ENCODE data around the gene HSPA14. TPM values are rescaled to one million over a fixed set of nuclear protein-coding genes. Genes with fewer than 3 reads are reported as not detected.

The HSPA14 gene
- total and polyA plus RNA-seq, 2 of the 4 experiments (the other 2 are of a cell fraction), result 10.3 to 11.8 TPM

DNA sequence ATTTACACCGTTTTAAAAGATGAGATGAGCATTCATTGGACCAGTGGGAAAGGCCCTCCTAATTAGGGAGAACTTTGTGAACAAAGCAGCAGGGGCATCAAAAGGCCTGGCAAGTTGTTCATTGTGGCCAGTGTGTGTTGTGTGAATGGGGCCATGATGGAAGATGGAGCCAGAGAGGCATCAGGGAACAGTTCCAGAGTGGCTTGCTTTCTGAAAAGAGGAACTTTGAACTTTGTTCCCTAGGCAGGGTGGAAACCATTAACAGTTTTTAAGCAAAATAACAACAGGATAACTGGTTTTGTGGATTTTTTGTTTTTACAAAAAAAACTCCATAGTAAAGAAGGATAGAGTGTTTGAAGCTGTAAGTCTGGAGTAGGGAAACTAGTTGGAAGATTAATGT is 53.0 kb downstream of the HSPA14 start:
- Histone ChIP-seq H3K9me1 (ENCODE audit: insufficient read depth, low read length) (no peaks in the 10 kb centered on the region; the same call in none of the 2 replicates), H2BK20ac (ENCODE audit: low read depth, low read length) (no peak overlapping the region), H3K4me1 (ENCODE audit: control insufficient read depth, insufficient read depth, low read length) (no peaks in the 10 kb centered on the region), H3K18ac (ENCODE audit: low read depth, low read length) (no peak overlapping the region), H2BK120ac (ENCODE audit: low read depth, low read length) (no peak overlapping the region), H2AFZ (replicated peaks; ENCODE audit: low read length, poor library complexity) (no peak overlapping the region), H3K79me1 (ENCODE audit: low read depth in 1 of 2, low read length in 2 of 2) (peaks cover 50 to 53% of the 10 kb centered on the region in 2 experiments), H2BK15ac (ENCODE audit: low read depth, low read length) (no peak overlapping the region), H2AK5ac (ENCODE audit: low read depth, low read length) (no peak overlapping the region), H3K4ac (ENCODE audit: low read depth, low read length) (no peak overlapping the region), H4K20me1 (ENCODE audit: insufficient read depth, low read length) (no peaks in the 10 kb centered on the region), H4K91ac (ENCODE audit: insufficient read depth, low read depth, low read length) (no peak overlapping the region), H3K23ac (ENCODE audit: low read depth, low read length) (no peak overlapping the region), H3K56ac (ENCODE audit: extremely low read depth, insufficient read depth, low read length) (no peak overlapping the region), H3K4me3 (ENCODE audit: insufficient read depth, low read depth, low read length) (no peak overlapping the region), H4K5ac (ENCODE audit: low read depth, low read length) (no peak overlapping the region), H2AK9ac (replicated peaks; ENCODE audit: low read depth, low read length, poor library complexity) (no peak overlapping the region), H3K9me3 (ENCODE audit: control insufficient read depth, insufficient read depth, low read length) (no peaks in the 10 kb centered on the region), H3K9ac (ENCODE audit: low read depth, low read length) (no peak overlapping the region), H3K4me2 (ENCODE audit: low read depth, low read length) (no peak overlapping the region), H3K14ac (replicated peaks; ENCODE audit: low read depth, low read length) (no peak overlapping the region), H3K27me3 (ENCODE audit: control insufficient read depth, insufficient read depth, low read length) (no peaks in the 10 kb centered on the region), H3K36me3 (ENCODE audit: control insufficient read depth, insufficient read depth, low read length) (no peaks in the 10 kb centered on the region; the same call in 1 of the 2 replicates), H2BK5ac (ENCODE audit: low read depth, low read length, poor library complexity, severe bottlenecking) (no peak overlapping the region), H3K27ac (ENCODE audit: insufficient read depth, low read length) (no peak overlapping the region), H4K8ac (ENCODE audit: low read depth in 2 of 2, low read length in 2 of 2) (no peak overlapping the region)
- dilution Hi-C loops (cut with HindIII; ENCODE audit: low sequenced_read_pairs, unreplicated experiment), result no loop called here
- ChIA-PET CTCF (no interaction called here), POLR2A (ENCODE audit: unreplicated experiment) (no interaction called here)
- no peak for ATAC-seq (ENCODE audit: low read depth)
- TF ChIP-seq CHD1 (IDR thresholded peaks at IDR 0.05; ENCODE audit: low read depth, low read length) (no peak), MAFK (IDR thresholded peaks at IDR 0.05; ENCODE audit: low read depth, low read length) (no peak), MAZ (IDR thresholded peaks at IDR 0.05; ENCODE audit: borderline replicate concordance, low read depth, low read length) (no peak), ELK1 (IDR thresholded peaks at IDR 0.05; ENCODE audit: borderline replicate concordance, low read depth, low read length) (no peak), RCOR1 (IDR thresholded peaks at IDR 0.05; ENCODE audit: insufficient replicate concordance, low read length) (no peak), NFE2L2 (IDR thresholded peaks at IDR 0.05; ENCODE audit: low read depth, low read length) (no peak)
- intact Hi-C loops (cut with micrococcal nuclease), result no loop called here
- WGBS, 2 experiments (ENCODE audit: extremely low coverage in 2 of 2, insufficient read length in 1 of 2), result 100% methylated on average over 1 of the region's 1 CpG; no CpG with 5 or more reads in 1 of the 2 experiments
- no peak for DNase-seq
- BruUV-seq (replicated peaks), result no TSS peak
- in situ Hi-C loops (cut with MboI; ENCODE audit: low sequenced_read_pairs), result no loop called here
